Measurements from ENCODE around the gene PYHIN1. TPM values are rescaled to one million over a fixed set of nuclear protein-coding genes. Genes with fewer than 3 reads are reported as not detected.

PYHIN1 gene
- under 1 TPM in 1 of 4 donors, not detected in 3; 0.16 TPM for total RNA-seq

DNA sequence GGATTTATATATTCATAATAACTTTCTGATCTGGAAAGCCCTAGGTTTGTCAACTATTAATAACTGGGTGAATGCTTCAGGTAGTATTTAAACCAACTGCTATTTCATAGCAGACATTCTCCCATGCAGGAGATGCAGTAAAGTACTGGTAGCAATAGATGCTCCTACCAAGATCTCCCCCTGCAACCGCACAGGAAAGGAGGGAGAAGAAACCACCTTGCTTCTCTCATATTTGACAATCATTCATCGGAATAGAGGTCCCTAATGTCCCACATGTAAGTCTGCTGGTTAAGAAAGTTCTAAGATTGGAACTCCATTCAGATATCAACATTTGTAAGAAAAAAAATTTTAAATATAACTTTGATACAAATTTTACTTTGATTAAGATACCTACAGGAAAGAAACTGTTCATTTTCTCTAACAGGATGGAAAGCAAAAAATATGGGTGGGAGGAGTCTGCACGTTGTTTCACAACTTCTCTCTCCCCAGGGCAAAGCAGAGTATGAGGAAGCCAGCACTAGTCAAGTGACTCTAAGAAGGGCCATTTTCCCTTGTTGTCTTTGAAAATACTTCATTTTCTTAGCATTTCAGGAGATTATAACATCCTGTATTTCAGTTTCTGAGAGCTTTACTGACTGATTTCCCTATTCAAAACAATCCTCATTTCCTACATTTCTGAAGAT is at the start of gene PYHIN1:
TSS of gene PYHIN1 (plus strand) at position 498 of the 683 bp plus-strand sequence. CDS start 5,359 bp downstream, outside the sequence.
- no peaks in the 10 kb centered on the region for H3K36me3 ChIP-seq
- in situ Hi-C loops (cut with MboI; ENCODE audit: low sequenced_read_pairs in 4 of 4) (loop anchor here in 1 of 4 donors (10.0 kb wide), 1 partner anchor 64 kb away; no protein-coding TSS in a partner anchor), intact Hi-C loops (cut with DNase I; ENCODE audit: low total_unique reads) (no loop called here)
- H3K4me3 ChIP-seq, result no peak within 1 kb of the TSS
- no peaks in the 10 kb centered on the region for H3K9me3 ChIP-seq
- DNase-seq, result no peak
- no peaks in the 10 kb centered on the region for H3K27me3 ChIP-seq
- no peak for ATAC-seq
- H3K27ac ChIP-seq, result no peak within 1 kb of the TSS
- no peaks in the 10 kb centered on the region for H3K4me1 ChIP-seq
- TF ChIP-seq CTCF (IDR thresholded peaks at IDR 0.05 in 4 of 5, conservative IDR thresholded peaks at IDR 0.05 in 1 of 5), result no peak
- no peak for TF ChIP-seq POLR2A (IDR thresholded peaks at IDR 0.05)

- DNase-seq (no peak), ATAC-seq (no peak)
- H3K27ac ChIP-seq, result no peak overlapping the region
- H3K4me3 ChIP-seq, result no peak overlapping the region
- no peaks in the 10 kb centered on the region for H3K4me1 ChIP-seq
- intact Hi-C loops (cut with DNase I; ENCODE audit: low total_unique reads) (no loop called here), in situ Hi-C loops (cut with MboI; ENCODE audit: low sequenced_read_pairs in 4 of 4) (no loop called here)
- TF ChIP-seq CTCF (IDR thresholded peaks at IDR 0.05 in 4 of 5, conservative IDR thresholded peaks at IDR 0.05 in 1 of 5) (no peak), POLR2A (IDR thresholded peaks at IDR 0.05) (no peak)
- H3K9me3 ChIP-seq, result no peaks in the 10 kb centered on the region
- H3K36me3 ChIP-seq, result no peaks in the 10 kb centered on the region
- H3K27me3 ChIP-seq, result no peaks in the 10 kb centered on the region
Observed at GRCh38 chr1:158893654-158894053, 37.7 kb upstream of the PYHIN1 start.

- Histone ChIP-seq H3K9me3 (no peaks in the 10 kb centered on the region), H3K27me3 (no peaks in the 10 kb centered on the region), H3K27ac (no peak overlapping the region), H3K36me3 (no peaks in the 10 kb centered on the region), H3K4me3 (no peak overlapping the region), H3K4me1 (no peaks in the 10 kb centered on the region)
- ATAC-seq (no peak), DNase-seq (no peak)
- TF ChIP-seq POLR2A (IDR thresholded peaks at IDR 0.05) (no peak), CTCF (IDR thresholded peaks at IDR 0.05 in 4 of 5, conservative IDR thresholded peaks at IDR 0.05 in 1 of 5) (no peak)
- intact Hi-C loops (cut with DNase I; ENCODE audit: low total_unique reads) (no loop called here), in situ Hi-C loops (cut with MboI; ENCODE audit: low sequenced_read_pairs in 4 of 4) (no loop called here)
Observed at GRCh38 chr1:158898722-158899121, 32.6 kb upstream of the PYHIN1 start.

DNA sequence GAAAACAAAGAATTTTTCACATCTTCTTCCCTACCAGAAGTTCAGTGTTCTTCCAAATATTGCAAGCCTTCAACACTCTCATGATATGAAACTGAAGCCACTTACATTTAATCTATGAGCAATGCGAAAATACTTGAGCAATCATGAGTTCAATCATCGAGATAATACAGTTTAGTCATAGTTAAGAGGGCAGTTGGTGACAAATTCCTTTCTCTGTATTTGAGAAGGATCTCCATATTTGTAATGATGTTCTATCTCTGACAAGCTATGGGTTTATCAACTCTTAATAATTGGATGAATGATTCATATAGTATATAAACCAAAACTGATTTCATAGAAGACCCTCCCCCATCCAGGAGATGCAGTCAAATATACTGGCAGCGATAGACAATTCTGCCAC is 29.7 kb upstream of the PYHIN1 start:
- ATAC-seq (no peak), DNase-seq (no peak)
- intact Hi-C loops (cut with DNase I; ENCODE audit: low total_unique reads), result no loop called here
- H3K27ac ChIP-seq, result no peak overlapping the region
- no peak for TF ChIP-seq CTCF (IDR thresholded peaks at IDR 0.05 in 4 of 5, conservative IDR thresholded peaks at IDR 0.05 in 1 of 5)
- no peaks in the 10 kb centered on the region for H3K27me3 ChIP-seq
- H3K4me1 ChIP-seq, result no peaks in the 10 kb centered on the region
- H3K36me3 ChIP-seq, result no peaks in the 10 kb centered on the region
- H3K4me3 ChIP-seq, result no peak overlapping the region
- no peaks in the 10 kb centered on the region for H3K9me3 ChIP-seq
- in situ Hi-C loops (cut with MboI; ENCODE audit: low sequenced_read_pairs in 4 of 4), result no loop called here

- Histone ChIP-seq H3K27me3 (no peaks in the 10 kb centered on the region), H3K4me1 (no peaks in the 10 kb centered on the region), H3K9me3 (no peaks in the 10 kb centered on the region), H3K36me3 (no peaks in the 10 kb centered on the region), H3K27ac (no peak overlapping the region), H3K4me3 (no peak overlapping the region)
- DNase-seq (no peak), ATAC-seq (no peak)
- no peak for TF ChIP-seq CTCF (IDR thresholded peaks at IDR 0.05 in 4 of 5, conservative IDR thresholded peaks at IDR 0.05 in 1 of 5)
- in situ Hi-C loops (cut with MboI; ENCODE audit: low sequenced_read_pairs in 4 of 4) (no loop called here), intact Hi-C loops (cut with DNase I; ENCODE audit: low total_unique reads) (no loop called here)
Observed at GRCh38 chr1:158916085-158916484, 15.3 kb upstream of the PYHIN1 start.

Measured in gastrocnemius medialis (tissue), 4 donors.